ENCODE results near the gene PTPN2. TPM values are rescaled to one million over a fixed set of nuclear protein-coding genes. Genes with fewer than 3 reads are reported as not detected.
"Not testable (repeated sequence)": the region's sequence is repeated elsewhere in the genome, so short reads cannot be mapped to it uniquely, and the experiment has no call there.

PTPN2 gene
- total RNA-seq, 1 experiment from 2014 or later = 59.8 TPM

DNA sequence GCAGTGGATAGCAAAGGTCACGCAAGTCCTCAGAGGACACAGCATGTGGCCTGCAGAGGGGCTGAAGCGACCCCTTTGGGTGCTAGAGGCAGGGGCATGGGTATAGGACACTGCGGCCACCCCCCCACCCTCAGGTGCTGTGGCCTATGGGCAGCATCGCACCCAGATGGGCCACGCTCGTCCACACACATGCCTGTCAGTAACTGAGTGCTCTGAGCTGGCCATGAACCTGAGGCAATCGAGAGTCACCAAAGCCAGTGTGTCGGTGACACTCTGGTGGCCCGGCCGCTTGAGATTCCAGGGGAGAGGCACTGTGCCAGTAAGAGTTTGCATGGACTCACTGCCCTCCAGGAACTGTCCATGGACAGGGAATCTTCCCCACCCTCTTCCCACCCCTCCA lies 22.7 kb upstream of the PTPN2 start:
- Histone ChIP-seq H3K4me1 (ENCODE audit: insufficient read depth, low read length) (no peaks in the 10 kb centered on the region), H3K9me2 (replicated peaks; ENCODE audit: low read length) (no peaks in the 10 kb centered on the region), H3K9ac (ENCODE audit: low read length) (no peak overlapping the region), H3F3A (ENCODE audit: low read length, unreplicated experiment) (no peaks in the 10 kb centered on the region), H4K20me1 (ENCODE audit: low read length) (no peaks in the 10 kb centered on the region), H3K27ac (ENCODE audit: low read length) (no peak overlapping the region), H3K4me3 (ENCODE audit: low read length) (no peak overlapping the region), H3K4me2 (ENCODE audit: low read length) (no peak overlapping the region), H3K79me2 (ENCODE audit: low read length) (no peaks in the 10 kb centered on the region), H3K36me3 (ENCODE audit: low read depth, low read length) (no peaks in the 10 kb centered on the region), H3K27me3 (ENCODE audit: low read length) (peaks cover 23% of the 10 kb centered on the region), H3K9me3 (ENCODE audit: low read length) (no peaks in the 10 kb centered on the region), H2AFZ (ENCODE audit: low read length) (no peak overlapping the region)
- TF ChIP-seq EZH2phosphoT487 (IDR thresholded peaks at IDR 0.05; ENCODE audit: borderline replicate concordance, low read length) (no peak), EZH2 (IDR thresholded peaks at IDR 0.05; ENCODE audit: low read length, unreplicated experiment) (no peak), CTCF (conservative IDR thresholded peaks at IDR 0.05; ENCODE audit: low read depth, low read length) (no peak)
- ATAC-seq (no peak), DNase-seq (no peak)
- no TSS peak for BruUV-seq (replicated peaks)
- POLR2A ChIA-PET (ENCODE audit: unreplicated experiment) = no interaction called here
- intact Hi-C loops (cut with micrococcal nuclease) = no loop called here
- CTCF ChIA-PET = no interaction called here

DNA sequence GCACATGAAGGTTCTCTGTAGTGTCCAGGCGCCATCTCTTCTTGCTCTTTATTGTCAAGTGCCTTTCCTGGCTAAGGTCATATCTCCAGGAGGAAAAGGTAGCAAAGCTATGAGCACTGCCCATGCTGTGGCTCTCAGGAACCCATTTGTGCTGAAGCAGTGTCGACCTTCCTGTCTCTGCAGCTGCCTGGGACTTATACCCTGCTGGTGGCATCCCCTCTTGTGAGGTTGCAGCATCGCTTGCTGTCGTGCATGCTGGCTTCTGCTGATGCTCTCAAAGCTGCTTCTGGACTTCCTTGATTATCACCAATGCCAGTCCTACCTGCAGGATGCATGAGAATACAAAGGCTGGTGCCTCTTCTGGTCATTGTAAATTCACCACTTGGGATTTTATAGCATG lies 22.1 kb upstream of the PTPN2 start:
- Histone ChIP-seq H3K27me3 (ENCODE audit: low read length) (peaks cover 23% of the 10 kb centered on the region), H3K9me3 (ENCODE audit: low read length) (no peaks in the 10 kb centered on the region), H2AFZ (ENCODE audit: low read length) (no peak overlapping the region), H3K9ac (ENCODE audit: low read length) (no peak overlapping the region), H3K36me3 (ENCODE audit: low read depth, low read length) (no peaks in the 10 kb centered on the region), H3K9me2 (replicated peaks; ENCODE audit: low read length) (no peaks in the 10 kb centered on the region), H3K27ac (ENCODE audit: low read length) (no peak overlapping the region), H4K20me1 (ENCODE audit: low read length) (no peaks in the 10 kb centered on the region), H3K4me3 (ENCODE audit: low read length) (no peak overlapping the region), H3K79me2 (ENCODE audit: low read length) (no peaks in the 10 kb centered on the region), H3F3A (ENCODE audit: low read length, unreplicated experiment) (no peaks in the 10 kb centered on the region), H3K4me1 (ENCODE audit: insufficient read depth, low read length) (no peaks in the 10 kb centered on the region), H3K4me2 (ENCODE audit: low read length) (no peak overlapping the region)
- CTCF ChIA-PET = no interaction called here
- ATAC-seq (no peak), DNase-seq (no peak)
- POLR2A ChIA-PET (ENCODE audit: unreplicated experiment) = no interaction called here
- intact Hi-C loops (cut with micrococcal nuclease) = no loop called here
- no TSS peak for BruUV-seq (replicated peaks)
- TF ChIP-seq EZH2phosphoT487 (IDR thresholded peaks at IDR 0.05; ENCODE audit: borderline replicate concordance, low read length) (no peak), CTCF (conservative IDR thresholded peaks at IDR 0.05; ENCODE audit: low read depth, low read length) (no peak), EZH2 (IDR thresholded peaks at IDR 0.05; ENCODE audit: low read length, unreplicated experiment) (no peak)

GRCh38 chr18:12904012-12904516 lies 20.0 kb upstream of the PTPN2 start:
- no peaks in the 10 kb centered on the region for H4K20me1 ChIP-seq (ENCODE audit: low read length)
- ATAC-seq = no peak
- H3K4me2 ChIP-seq (ENCODE audit: low read length) = no peak overlapping the region
- H3K9me3 ChIP-seq (ENCODE audit: low read length) = no peaks in the 10 kb centered on the region
- intact Hi-C loops (cut with micrococcal nuclease) = no loop called here
- no peak overlapping the region for H2AFZ ChIP-seq (ENCODE audit: low read length)
- H3K79me2 ChIP-seq (ENCODE audit: low read length) = no peaks in the 10 kb centered on the region
- ChIA-PET CTCF (no interaction called here), POLR2A (ENCODE audit: unreplicated experiment) (interaction anchor here (0.6 to 0.7 kb wide), 2 partner anchors 20 to 163 kb away, joined by 3 to 17 read pairs; partner anchors contain the start of gene PTPN2)
- DNase-seq = no peak
- no peak overlapping the region for H3K9ac ChIP-seq (ENCODE audit: low read length)
- no peaks in the 10 kb centered on the region for H3K9me2 ChIP-seq (replicated peaks; ENCODE audit: low read length)
- no peak overlapping the region for H3K27ac ChIP-seq (ENCODE audit: low read length)
- no peaks in the 10 kb centered on the region for H3K4me1 ChIP-seq (ENCODE audit: insufficient read depth, low read length)
- no peaks in the 10 kb centered on the region for H3K36me3 ChIP-seq (ENCODE audit: low read depth, low read length)
- TF ChIP-seq EZH2 (IDR thresholded peaks at IDR 0.05; ENCODE audit: low read length, unreplicated experiment) = no peak
- TF ChIP-seq EZH2phosphoT487 (IDR thresholded peaks at IDR 0.05; ENCODE audit: borderline replicate concordance, low read length) = no peak
- no peak for TF ChIP-seq CTCF (conservative IDR thresholded peaks at IDR 0.05; ENCODE audit: low read depth, low read length)
- H3K27me3 ChIP-seq (ENCODE audit: low read length) = peaks cover 23% of the 10 kb centered on the region
- H3K4me3 ChIP-seq (ENCODE audit: low read length) = no peak overlapping the region
- no peaks in the 10 kb centered on the region for H3F3A ChIP-seq (ENCODE audit: low read length, unreplicated experiment)
- no TSS peak for BruUV-seq (replicated peaks)

DNA sequence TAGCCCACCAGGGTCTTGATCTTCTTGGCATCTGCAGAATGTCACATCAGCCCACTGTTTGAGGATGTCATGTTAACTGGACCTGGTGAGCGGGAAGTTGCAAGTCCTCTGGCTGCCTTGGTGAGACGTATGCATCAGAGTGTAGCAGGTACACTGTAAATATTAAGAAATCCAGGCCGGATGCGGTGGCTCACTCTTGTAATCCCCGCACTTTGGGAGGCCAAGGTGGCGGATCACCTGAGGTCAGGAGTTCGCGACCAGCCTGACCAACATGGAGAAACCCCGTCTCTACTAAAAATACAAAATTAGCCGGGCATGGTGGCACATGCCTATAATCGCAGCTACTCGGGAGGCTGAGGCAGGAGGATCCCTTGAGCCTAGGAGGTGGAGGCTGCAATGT lies 17.2 kb upstream of the PTPN2 start:
- POLR2A ChIA-PET (ENCODE audit: unreplicated experiment); BruUV-seq (replicated peaks); intact Hi-C loops (cut with micrococcal nuclease): not testable (repeated sequence)

More for the DNA sequence above, 17.2 kb upstream of the PTPN2 start:
- H3K9me2 ChIP-seq (replicated peaks; ENCODE audit: low read length); CTCF ChIA-PET; H3K27ac ChIP-seq (ENCODE audit: low read length); H3K9ac ChIP-seq (ENCODE audit: low read length); H3K9me3 ChIP-seq (ENCODE audit: low read length); DNase-seq; H3F3A ChIP-seq (ENCODE audit: low read length, unreplicated experiment); H3K27me3 ChIP-seq (ENCODE audit: low read length); ATAC-seq; H4K20me1 ChIP-seq (ENCODE audit: low read length); H3K4me1 ChIP-seq (ENCODE audit: insufficient read depth, low read length); H3K4me3 ChIP-seq (ENCODE audit: low read length); H3K4me2 ChIP-seq (ENCODE audit: low read length); H2AFZ ChIP-seq (ENCODE audit: low read length); H3K36me3 ChIP-seq (ENCODE audit: low read depth, low read length); H3K79me2 ChIP-seq (ENCODE audit: low read length): not testable (repeated sequence)
